ENCODE measurements around the gene PEA15. TPM values are rescaled to one million over a fixed set of nuclear protein-coding genes. Genes with fewer than 3 reads are reported as not detected.

PEA15 gene
- total RNA-seq, 2 experiments from 2014 or later = 22.3 to 30.5 TPM

DNA sequence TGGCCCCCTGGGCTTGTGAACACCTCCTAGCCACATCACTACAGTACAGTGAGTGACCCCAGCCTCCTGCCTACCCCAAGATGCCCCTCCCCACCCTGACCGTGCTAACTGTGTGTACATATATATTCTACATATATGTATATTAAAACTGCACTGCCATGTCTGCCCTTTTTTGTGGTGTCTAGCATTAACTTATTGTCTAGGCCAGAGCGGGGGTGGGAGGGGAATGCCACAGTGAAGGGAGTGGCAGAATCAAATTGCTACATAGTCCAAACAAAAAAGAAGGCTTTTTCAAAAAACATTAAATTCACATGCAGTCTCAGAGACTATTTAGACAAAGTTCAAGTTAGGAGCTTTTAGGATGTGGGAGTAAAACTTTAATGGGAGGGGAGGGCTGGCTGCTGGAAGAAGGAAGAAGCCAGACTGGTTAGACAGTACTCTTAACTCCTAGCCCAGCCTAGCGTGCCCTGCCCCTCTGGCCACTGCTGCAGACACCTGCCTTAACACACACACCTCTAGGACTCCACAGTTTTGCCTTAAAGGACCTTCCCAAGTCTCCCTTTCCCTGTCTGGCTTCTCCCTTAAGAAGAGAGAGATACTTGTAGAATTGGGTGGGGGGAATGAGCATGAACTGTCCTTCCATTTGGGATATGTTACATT is 9.4 kb downstream of the PEA15 start:
- no peaks in the 10 kb centered on the region for H3K9me3 ChIP-seq (ENCODE audit: low read length)
- TSS peak; percentile 61 for BruUV-seq (replicated peaks)

DNA sequence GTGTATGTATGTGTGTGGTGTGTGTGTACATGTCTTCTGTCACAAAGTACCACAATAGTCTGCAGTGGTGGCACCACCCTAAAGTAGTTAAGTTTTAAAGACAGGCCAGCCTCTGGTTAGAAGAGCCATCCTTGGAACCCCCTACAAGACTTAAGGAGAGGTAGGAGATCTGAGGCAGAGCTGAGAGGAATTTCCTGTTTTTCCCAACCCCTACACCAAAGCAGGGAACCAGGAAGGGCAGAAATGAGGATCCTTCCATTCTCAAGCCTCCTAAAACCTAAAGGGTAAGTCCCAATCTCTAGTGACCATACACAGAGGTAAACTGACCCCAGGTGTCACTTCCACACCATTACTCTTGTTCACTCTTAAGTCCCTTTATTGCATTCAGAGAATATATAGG is 11.1 kb downstream of the PEA15 start:
- no peaks in the 10 kb centered on the region for H3K9me2 ChIP-seq (ENCODE audit: insufficient read depth, low read length)
- no peaks in the 10 kb centered on the region for H3K79me2 ChIP-seq (ENCODE audit: insufficient read depth, low read depth, low read length)
- H3K36me3 ChIP-seq (ENCODE audit: insufficient read depth, low read length) = peaks cover 98% of the 10 kb centered on the region
- no peak for DNase-seq (ENCODE audit: low spot score)
- no peaks in the 10 kb centered on the region for H3K9me3 ChIP-seq (ENCODE audit: low read length)
- BruUV-seq (replicated peaks) = no TSS peak
- no peak overlapping the region for H3K4me3 ChIP-seq (ENCODE audit: low read depth, low read length, poor library complexity, severe bottlenecking)
- H2AFZ ChIP-seq (ENCODE audit: low read length) = no peak overlapping the region
- H3K27ac ChIP-seq (ENCODE audit: low read depth, low read length, poor library complexity, severe bottlenecking) = no peak overlapping the region
- H3K4me1 ChIP-seq (ENCODE audit: insufficient read depth, low read length, poor library complexity, severe bottlenecking) = no peaks in the 10 kb centered on the region
- no peak for TF ChIP-seq CTCF (conservative IDR thresholded peaks at IDR 0.05; ENCODE audit: low read length)
- TF ChIP-seq EZH2phosphoT487 (IDR thresholded peaks at IDR 0.05; ENCODE audit: borderline replicate concordance, low read depth, low read length) = no peak
- ChIA-PET POLR2A (interaction anchor here (1.0 kb wide), 1 partner anchor 30 kb away, joined by 3 read pairs; no protein-coding TSS in a partner anchor), CTCF (ENCODE audit: unreplicated experiment) (no interaction called here)
- H3K4me2 ChIP-seq (ENCODE audit: low read length) = no peak overlapping the region
- H4K20me1 ChIP-seq (ENCODE audit: insufficient read depth, low read length) = no peaks in the 10 kb centered on the region
- intact Hi-C loops (cut with micrococcal nuclease; ENCODE audit: unreplicated experiment) = no loop called here

More for the DNA sequence above, 9.4 kb downstream of the PEA15 start:
- Histone ChIP-seq H4K20me1 (ENCODE audit: insufficient read depth, low read length) (no peaks in the 10 kb centered on the region), H3K36me3 (ENCODE audit: insufficient read depth, low read length) (peaks cover 98% of the 10 kb centered on the region), H3K9me2 (ENCODE audit: insufficient read depth, low read length) (no peaks in the 10 kb centered on the region), H3K4me1 (ENCODE audit: insufficient read depth, low read length, poor library complexity, severe bottlenecking) (no peaks in the 10 kb centered on the region), H3K4me2 (ENCODE audit: low read length) (no peak overlapping the region), H3K4me3 (ENCODE audit: low read depth, low read length, poor library complexity, severe bottlenecking) (no peak overlapping the region), H3K79me2 (ENCODE audit: insufficient read depth, low read depth, low read length) (no peaks in the 10 kb centered on the region), H3K27ac (ENCODE audit: low read depth, low read length, poor library complexity, severe bottlenecking) (no peak overlapping the region), H2AFZ (ENCODE audit: low read length) (no peak overlapping the region)
- POLR2A ChIA-PET = no interaction called here
- CTCF ChIA-PET (ENCODE audit: unreplicated experiment) = no interaction called here
- no peak for TF ChIP-seq CTCF (conservative IDR thresholded peaks at IDR 0.05; ENCODE audit: low read length)
- no peak for TF ChIP-seq EZH2phosphoT487 (IDR thresholded peaks at IDR 0.05; ENCODE audit: borderline replicate concordance, low read depth, low read length)
- DNase-seq (ENCODE audit: low spot score) = no peak
- intact Hi-C loops (cut with micrococcal nuclease; ENCODE audit: unreplicated experiment) = no loop called here

DNA sequence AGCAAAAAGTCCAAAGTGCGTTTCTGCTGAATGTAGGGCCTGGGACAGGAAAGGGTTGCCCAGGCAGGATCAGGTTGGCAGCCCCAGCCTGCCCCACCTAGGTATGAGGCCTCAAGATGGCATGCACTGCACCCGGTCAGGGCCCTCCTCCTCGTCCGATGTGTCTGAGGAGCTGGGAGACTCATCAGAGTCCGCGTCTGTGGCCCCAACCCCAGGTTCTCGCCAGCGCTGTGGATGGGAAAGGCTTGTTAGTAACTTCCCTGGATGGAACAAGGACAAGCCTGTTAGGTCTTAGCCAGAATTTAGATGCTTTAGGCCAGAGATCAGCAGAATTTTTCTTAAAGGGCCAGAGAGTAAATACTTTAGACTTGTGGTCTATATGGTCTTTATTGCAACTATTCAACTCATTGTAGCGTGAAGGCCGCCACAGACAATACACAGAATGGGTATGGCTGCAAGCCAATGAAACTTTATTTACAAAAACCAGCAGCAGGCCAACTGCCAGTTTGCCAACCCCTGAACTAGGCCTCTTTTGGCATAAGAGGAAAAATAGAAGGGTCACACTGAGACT is 12.4 kb downstream of the PEA15 start:
- ChIA-PET POLR2A (interaction anchor here (1.2 to 1.5 kb wide), 2 partner anchors 10 to 13 kb away, joined by 3 to 4 read pairs; no protein-coding TSS in a partner anchor), CTCF (ENCODE audit: unreplicated experiment) (no interaction called here)
- no peaks in the 10 kb centered on the region for H3K9me3 ChIP-seq (ENCODE audit: low read length)
- no peak overlapping the region for H3K27ac ChIP-seq (ENCODE audit: low read depth, low read length, poor library complexity, severe bottlenecking)
- peaks cover 98% of the 10 kb centered on the region for H3K36me3 ChIP-seq (ENCODE audit: insufficient read depth, low read length)
- intact Hi-C loops (cut with micrococcal nuclease; ENCODE audit: unreplicated experiment) = no loop called here
- H3K4me3 ChIP-seq (ENCODE audit: low read depth, low read length, poor library complexity, severe bottlenecking) = no peak overlapping the region
- no peak overlapping the region for H2AFZ ChIP-seq (ENCODE audit: low read length)
- H3K4me2 ChIP-seq (ENCODE audit: low read length) = no peak overlapping the region
- TF ChIP-seq EZH2phosphoT487 (IDR thresholded peaks at IDR 0.05; ENCODE audit: borderline replicate concordance, low read depth, low read length) (no peak), CTCF (conservative IDR thresholded peaks at IDR 0.05; ENCODE audit: low read length) (no peak)
- H3K9me2 ChIP-seq (ENCODE audit: insufficient read depth, low read length) = no peaks in the 10 kb centered on the region
- BruUV-seq (replicated peaks) = no TSS peak
- H3K4me1 ChIP-seq (ENCODE audit: insufficient read depth, low read length, poor library complexity, severe bottlenecking) = no peaks in the 10 kb centered on the region
- no peaks in the 10 kb centered on the region for H4K20me1 ChIP-seq (ENCODE audit: insufficient read depth, low read length)
- H3K79me2 ChIP-seq (ENCODE audit: insufficient read depth, low read depth, low read length) = no peaks in the 10 kb centered on the region
- no peak for DNase-seq (ENCODE audit: low spot score)
